ENCODE measurements around the gene ERGIC1. TPM values are rescaled to one million over a fixed set of nuclear protein-coding genes. Genes with fewer than 3 reads are reported as not detected.
"Not testable (repeated sequence)": the region's sequence is repeated elsewhere in the genome, so short reads cannot be mapped to it uniquely, and the experiment has no call there.

ERGIC1 gene
- total RNA-seq (10 to 100 TPM; 49.9 to 86.5 (median 53.7) TPM), polyA plus RNA-seq (100 to 1,000 TPM in 1 of 3 donors, 10 to 100 TPM in 2; 50.5 to 116 (median 60.1) TPM)
- long read RNA-seq, donor 1, partial matches to known transcripts = 0 of 2 reads
- long read RNA-seq, donor 1, other reads (novel, unspliced or antisense) = 1 of 2 reads
- long read RNA-seq, donor 2, transcript ERGIC1-202 (10 exons, 2,881 nt) = major isoform, 14 of 29 reads
- long read RNA-seq, donor 2, partial matches to known transcripts = 2 of 29 reads
- long read RNA-seq, donor 2, other reads (novel, unspliced or antisense) = 12 of 29 reads

- Histone ChIP-seq H3K4me3 (peak within 1 kb of the TSS; percentile 88), H3K27me3 (ENCODE audit: insufficient read depth in 3 of 3, low read length in 2 of 3) (no peaks in the 10 kb centered on the region), H3K4me1 (peaks cover 40% of the 10 kb centered on the region), H3K9me3 (no peaks in the 10 kb centered on the region), H3K27ac (peak within 1 kb of the TSS; percentile 82), H3K36me3 (ENCODE audit: insufficient read depth in 1 of 2, low read depth in 1 of 2) (no peaks in the 10 kb centered on the region)
- intact Hi-C loops (cut with DNase I) = loop anchor here (2.0 to 5.0 kb wide), 2 partner anchors 47 to 67 kb away; no protein-coding TSS in a partner anchor
- DNase-seq = peak; percentile 91 to 94
- TF ChIP-seq CTCF (IDR thresholded peaks at IDR 0.05) = no peak
- ATAC-seq = peak; percentile 90 to 97 (median 92)
- WGBS, 3 donors = 1 to 5% (median 2%) methylated on average over 20 to 53 of the region's 53 CpGs
Observed at GRCh38 chr5:172833686-172834414, at the start of gene ERGIC1. Gene ERGIC1, plus strand, starts transcription at chr5:172834251. Its CDS starts 163 bp downstream, at chr5:172834414.

GRCh38 chr5:172785429-172786088 is 48.5 kb upstream of the ERGIC1 start:
- no peak for TF ChIP-seq CTCF (IDR thresholded peaks at IDR 0.05)
- peaks cover 33% of the 10 kb centered on the region for H3K4me1 ChIP-seq
- H3K27ac ChIP-seq = peak overlapping the region; percentile 60
- intact Hi-C loops (cut with DNase I) = loop anchor here in 1 of 2 donors (5.0 kb wide), 1 partner anchor 47 kb away; the partner anchor contains the start of gene ERGIC1
- ATAC-seq = no peak
- WGBS, 3 donors = 87 to 91% (median 87%) methylated on average over 7 of the region's 7 CpGs
- no peak overlapping the region for H3K4me3 ChIP-seq
- DNase-seq = no peak
- no peaks in the 10 kb centered on the region for H3K9me3 ChIP-seq
- H3K36me3 ChIP-seq (ENCODE audit: insufficient read depth in 1 of 2, low read depth in 1 of 2) = no peaks in the 10 kb centered on the region
- H3K27me3 ChIP-seq (ENCODE audit: insufficient read depth in 3 of 3, low read length in 2 of 3) = no peaks in the 10 kb centered on the region

GRCh38 chr5:172786736-172787462 is 47.2 kb upstream of the ERGIC1 start:
- H3K27ac ChIP-seq = no peak overlapping the region
- intact Hi-C loops (cut with DNase I) = loop anchor here in 1 of 2 donors (5.0 kb wide), 1 partner anchor 45 kb away; the partner anchor contains the start of gene ERGIC1
- H3K4me3 ChIP-seq = no peak overlapping the region
- no peak for TF ChIP-seq CTCF (IDR thresholded peaks at IDR 0.05)
- H3K4me1 ChIP-seq = peaks cover 47% of the 10 kb centered on the region
- ATAC-seq = no peak
- no peaks in the 10 kb centered on the region for H3K36me3 ChIP-seq (ENCODE audit: insufficient read depth in 1 of 2, low read depth in 1 of 2)
- H3K27me3 ChIP-seq (ENCODE audit: insufficient read depth in 3 of 3, low read length in 2 of 3) = no peaks in the 10 kb centered on the region
- H3K9me3 ChIP-seq = no peaks in the 10 kb centered on the region
- WGBS, 3 donors = 93 to 96% (median 96%) methylated on average over 9 of the region's 9 CpGs
- no peak for DNase-seq

GRCh38 chr5:172787538-172787937 is 46.5 kb upstream of the ERGIC1 start:
- 90 to 97% (median 92%) methylated on average over 3 of the region's 3 CpGs for whole genome bisulfite sequencing, 3 donors
- H3K4me1 ChIP-seq = peaks cover 49% of the 10 kb centered on the region
- not testable (repeated sequence) for H3K4me3 ChIP-seq; H3K36me3 ChIP-seq (ENCODE audit: insufficient read depth in 1 of 2, low read depth in 1 of 2); H3K9me3 ChIP-seq; DNase-seq; H3K27ac ChIP-seq; H3K27me3 ChIP-seq (ENCODE audit: insufficient read depth in 3 of 3, low read length in 2 of 3); ATAC-seq
- intact Hi-C loops (cut with DNase I) = loop anchor here in 1 of 2 donors (5.0 kb wide), 1 partner anchor 45 kb away; the partner anchor contains the start of gene ERGIC1
